HEK293T (cell line): ENCODE results near the gene TSNAXIP1.

Source experiments
- CTCF ChIA-PET: fragments of 350-600 bp; formaldehyde crosslinking; extraction: SDS; loops from one replicate; lab custom pipeline; 2021; ENCODE audit warnings: antibody characterized with exemption, inconsistent platforms; lab: Yijun Ruan, JAX
- POLR2A ChIA-PET: fragments of 350-600 bp; formaldehyde crosslinking; extraction: SDS; loops from one replicate; lab custom pipeline; 2020; ENCODE audit warnings: antibody characterized with exemption, inconsistent platforms; lab: Yijun Ruan, JAX
- DNase-seq: peaks from one replicate; pipeline ENCODE4 v3.0.0; 2012; ENCODE audit warnings: mixed read lengths; ENCODE audit errors: extremely low spot score
- ARNT ChIP-seq: fragments of 450-650 bp; IDR thresholded peaks from 2 replicates; pipeline ENCODE4 v1.6.1; 2017; ENCODE audit warnings: mild to moderate bottlenecking
- BHLHE40 ChIP-seq: fragments of 450-650 bp; IDR thresholded peaks from 2 replicates; pipeline ENCODE4 v1.6.1; 2016; ENCODE audit warnings: mild to moderate bottlenecking, moderate library complexity, borderline replicate concordance
- CTBP1 ChIP-seq: fragments of 450-650 bp; IDR thresholded peaks from 2 replicates; pipeline ENCODE4 v1.6.1; 2016; ENCODE audit warnings: borderline replicate concordance
- ELF4 ChIP-seq: fragments of 450-650 bp; IDR thresholded peaks from 2 replicates; pipeline ENCODE4 v1.6.1; 2017; ENCODE audit warnings: antibody characterized with exemption
- FOXA1 ChIP-seq: fragments of 450-650 bp; IDR thresholded peaks from 2 replicates; pipeline ENCODE4 v1.6.1; 2016; ENCODE audit warnings: mild to moderate bottlenecking
- FOXK2 ChIP-seq: fragments of 450-650 bp; IDR thresholded peaks from 2 replicates; pipeline ENCODE4 v1.6.1; 2016; ENCODE audit warnings: mild to moderate bottlenecking
- FOXM1 ChIP-seq: fragments of 450-650 bp; IDR thresholded peaks from 2 replicates; pipeline ENCODE4 v1.6.1; 2017; ENCODE audit warnings: mild to moderate bottlenecking, borderline replicate concordance
- HDGF ChIP-seq: fragments of 450-650 bp; IDR thresholded peaks from 2 replicates; pipeline ENCODE4 v1.6.1; 2017; ENCODE audit warnings: antibody characterized with exemption, borderline replicate concordance
- L3MBTL2 ChIP-seq: fragments of 450-650 bp; conservative IDR thresholded peaks from 2 replicates; pipeline ENCODE4 v1.6.1; 2016; ENCODE audit warnings: mild to moderate bottlenecking
- LEF1 ChIP-seq: fragments of 450-650 bp; IDR thresholded peaks from 2 replicates; pipeline ENCODE4 v1.6.1; 2017; ENCODE audit warnings: mild to moderate bottlenecking, borderline replicate concordance
- NFRKB ChIP-seq: fragments of 450-650 bp; IDR thresholded peaks from 2 replicates; pipeline ENCODE4 v1.6.1; 2016; ENCODE audit warnings: mild to moderate bottlenecking, moderate library complexity
- SP1 ChIP-seq: fragments of 450-650 bp; IDR thresholded peaks from 2 replicates; pipeline ENCODE4 v1.6.1; 2017
- SUZ12 ChIP-seq: fragments of 450-650 bp; IDR thresholded peaks from 2 replicates; pipeline ENCODE4 v1.6.1; 2016; ENCODE audit warnings: mild to moderate bottlenecking
- TARDBP ChIP-seq: fragments of 450-650 bp; IDR thresholded peaks from 2 replicates; pipeline ENCODE4 v1.6.1; 2016
- ZNF384 ChIP-seq: fragments of 450-650 bp; IDR thresholded peaks from 2 replicates; pipeline ENCODE4 v1.6.1; 2016
- TF ChIP-seq, protein P1 (sequence below): fragments of 450-650 bp; IDR thresholded peaks from 2 replicates; pipeline ENCODE4 v1.6.1; 2016

TSNAXIP1 gene

DNA sequence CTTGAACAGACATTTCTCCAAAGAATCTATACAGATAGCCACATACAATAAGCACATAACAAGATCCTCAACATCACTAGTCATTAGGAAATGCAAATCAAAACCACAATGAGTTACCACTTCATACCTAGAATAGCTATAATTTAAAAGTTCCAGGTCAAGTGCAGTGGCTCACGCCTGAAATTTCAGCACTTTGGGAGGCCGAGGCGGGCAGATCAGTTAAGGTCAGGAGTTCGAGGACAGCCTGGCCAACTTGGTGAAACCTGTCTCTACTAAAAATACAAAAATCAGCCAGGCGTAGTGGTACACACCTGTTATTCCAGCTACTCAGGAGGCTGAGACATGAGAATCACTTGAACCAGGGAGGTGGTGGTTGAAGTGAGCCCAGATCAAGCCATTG lies 20.2 kb upstream of the TSNAXIP1 start:
- POLR2A ChIA-PET: no interaction called here
- CTCF ChIA-PET: interaction anchor here (1.3 kb wide), 1 partner anchor 117 kb away, joined by 3 read pairs; no protein-coding TSS in a partner anchor
- no peak for TF ChIP-seq SP1
- TF ChIP-seq NFRKB: no peak

DNA sequence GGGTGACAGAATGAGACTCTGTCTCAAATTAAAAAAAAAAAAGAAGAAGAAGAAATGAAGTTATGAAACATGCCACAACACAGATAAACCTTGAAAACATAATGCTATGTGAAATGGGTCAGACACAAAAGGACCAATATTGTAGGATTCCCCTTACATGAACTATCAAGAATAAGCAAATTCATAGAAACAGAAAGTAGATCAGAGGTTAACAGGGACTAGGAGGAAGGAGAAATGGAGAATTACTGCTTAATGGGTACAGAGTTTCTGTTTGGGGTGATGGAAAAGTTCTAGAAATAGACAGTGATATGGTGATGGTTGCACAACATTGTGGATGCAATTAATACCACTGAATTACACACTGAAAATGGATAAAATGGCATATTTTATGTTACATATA lies 16.6 kb upstream of the TSNAXIP1 start:
- ChIA-PET CTCF (interaction anchor here (0.6 kb wide), 1 partner anchor 38 kb away, joined by 4 read pairs; no protein-coding TSS in a partner anchor), POLR2A (no interaction called here)
- TF ChIP-seq ARNT (no peak), TARDBP (no peak), ZNF384 (no peak), NFRKB (no peak), LEF1 (no peak), FOXA1 (no peak), SP1 (no peak), L3MBTL2 (no peak), FOXK2 (no peak), BHLHE40 (no peak), FOXM1 (no peak), HDGF (no peak)
- TF ChIP-seq, protein P1, sequence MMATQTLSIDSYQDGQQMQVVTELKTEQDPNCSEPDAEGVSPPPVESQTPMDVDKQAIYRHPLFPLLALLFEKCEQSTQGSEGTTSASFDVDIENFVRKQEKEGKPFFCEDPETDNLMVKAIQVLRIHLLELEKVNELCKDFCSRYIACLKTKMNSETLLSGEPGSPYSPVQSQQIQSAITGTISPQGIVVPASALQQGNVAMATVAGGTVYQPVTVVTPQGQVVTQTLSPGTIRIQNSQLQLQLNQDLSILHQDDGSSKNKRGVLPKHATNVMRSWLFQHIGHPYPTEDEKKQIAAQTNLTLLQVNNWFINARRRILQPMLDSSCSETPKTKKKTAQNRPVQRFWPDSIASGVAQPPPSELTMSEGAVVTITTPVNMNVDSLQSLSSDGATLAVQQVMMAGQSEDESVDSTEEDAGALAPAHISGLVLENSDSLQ: no peak

More for the DNA sequence above, 20.2 kb upstream of the TSNAXIP1 start:
- no peak for DNase-seq

DNA sequence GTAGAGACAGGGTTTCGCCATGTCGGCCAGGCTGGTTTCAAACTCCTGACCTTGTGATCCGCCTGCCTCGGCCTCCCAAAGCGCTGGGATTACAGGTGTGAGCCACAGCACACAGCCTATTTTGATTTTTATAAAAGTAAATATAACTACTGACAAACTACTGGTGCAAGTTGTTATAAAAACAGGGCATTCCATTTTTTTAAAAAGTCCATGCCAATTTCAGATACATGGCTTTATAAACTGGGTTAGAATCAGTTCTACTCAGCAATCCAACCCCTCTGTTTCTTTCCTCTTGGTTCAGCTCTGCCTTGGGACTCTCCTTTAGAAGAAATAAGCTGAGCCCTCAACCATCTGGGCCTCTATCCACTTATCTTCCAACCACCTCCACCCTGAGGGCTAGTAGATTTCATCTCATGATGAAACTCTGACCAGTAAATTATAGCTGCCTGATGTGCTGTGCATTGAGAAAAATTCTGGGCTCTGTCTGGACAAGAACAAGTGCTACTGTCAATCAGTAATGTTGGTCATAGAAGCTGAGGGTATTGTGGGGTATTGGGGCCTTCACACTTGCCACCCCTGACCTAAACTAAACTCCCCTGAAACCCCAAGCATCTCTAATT lies 10.5 kb upstream of the TSNAXIP1 start:
- POLR2A ChIA-PET: interaction anchor here (2.3 kb wide), 1 partner anchor 10 kb away, joined by 5 read pairs; the partner anchor contains the start of genes RANBP10 and TSNAXIP1
- TF ChIP-seq ZNF384 (no peak), HDGF (no peak), SUZ12 (no peak), ELF4 (no peak), BHLHE40 (no peak), ARNT (no peak), FOXK2 (no peak), FOXM1 (no peak), TARDBP (no peak), NFRKB (no peak), SP1 (no peak), LEF1 (no peak), L3MBTL2 (no peak), CTBP1 (no peak), FOXA1 (no peak)
- TF ChIP-seq, protein P1: no peak
- DNase-seq: no peak
- CTCF ChIA-PET: interaction anchor here (0.7 kb wide), 1 partner anchor 17 kb away, joined by 3 read pairs; no protein-coding TSS in a partner anchor

More for the DNA sequence above, 16.6 kb upstream of the TSNAXIP1 start:
- DNase-seq: no peak

DNA sequence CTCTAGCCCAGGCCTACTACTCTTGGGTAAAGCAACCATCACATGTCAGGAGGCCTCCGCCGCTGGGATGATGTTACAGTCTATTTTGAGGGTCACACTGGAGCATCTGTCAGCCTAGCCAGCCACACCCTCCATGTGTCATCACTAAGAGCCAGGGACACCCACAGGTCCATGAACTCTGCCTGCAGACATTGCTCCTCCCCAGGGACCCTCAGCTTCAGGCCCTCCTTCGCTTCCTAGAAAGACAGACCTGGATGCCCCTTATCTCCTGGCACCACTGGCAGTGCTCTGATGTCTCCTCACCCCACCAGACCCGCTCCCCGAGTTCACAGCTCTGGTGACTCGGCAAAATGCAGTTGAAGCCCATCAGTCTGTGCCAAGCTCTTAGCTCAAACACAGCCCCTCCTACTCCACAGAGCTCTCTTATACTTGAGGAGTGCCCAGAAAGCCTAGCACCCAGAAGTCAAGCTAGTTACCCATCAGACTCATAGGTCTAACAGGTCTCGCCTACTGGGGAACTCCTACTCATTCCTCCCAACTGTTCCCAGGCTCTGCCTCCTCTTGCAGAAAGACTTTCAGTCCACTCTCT lies 6.3 kb upstream of the TSNAXIP1 start:
- ChIA-PET POLR2A (interaction anchor here (1.0 kb wide), 1 partner anchor 81 kb away, joined by 4 read pairs; the partner anchor contains the start of gene GFOD2), CTCF (interaction anchor here (1.0 to 1.6 kb wide), 2 partner anchors 8 to 16 kb away, joined by 3 to 5 read pairs; no protein-coding TSS in a partner anchor)
- TF ChIP-seq SP1 (no peak), CTBP1 (no peak), BHLHE40 (no peak), HDGF (no peak), NFRKB (no peak), FOXA1 (no peak), LEF1 (no peak), FOXK2 (no peak), L3MBTL2 (no peak), ZNF384 (no peak), TARDBP (no peak), SUZ12 (no peak), FOXM1 (no peak), ELF4 (no peak), ARNT (no peak)
- TF ChIP-seq, protein P1: no peak
- DNase-seq: peak; percentile 2

DNA sequence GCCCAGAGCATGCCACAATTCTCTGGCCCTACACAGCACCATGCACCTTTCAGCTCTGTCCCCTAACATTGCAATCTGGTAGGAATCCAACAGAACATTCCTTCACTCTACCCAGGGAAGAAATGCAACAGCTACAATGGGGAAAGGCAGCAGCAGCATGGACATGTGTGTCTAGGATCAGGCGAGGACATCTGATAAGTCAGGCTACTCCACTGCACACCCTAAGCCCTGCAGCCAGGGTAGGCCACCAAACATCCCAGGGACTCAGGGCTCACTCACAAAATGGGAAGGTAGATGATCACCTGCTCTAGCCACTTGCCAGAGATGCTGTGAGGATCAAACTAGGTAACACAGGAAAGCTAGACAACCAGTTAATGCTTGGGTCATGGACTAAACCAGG lies 5.4 kb upstream of the TSNAXIP1 start:
- DNase-seq: no peak
- TF ChIP-seq LEF1: no peak
- CTCF ChIA-PET: interaction anchor here (1.0 to 1.6 kb wide), 2 partner anchors 9 to 15 kb away, joined by 3 to 5 read pairs; no protein-coding TSS in a partner anchor
- POLR2A ChIA-PET: interaction anchor here (1.0 kb wide), 1 partner anchor 82 kb away, joined by 4 read pairs; the partner anchor contains the start of gene GFOD2

DNA sequence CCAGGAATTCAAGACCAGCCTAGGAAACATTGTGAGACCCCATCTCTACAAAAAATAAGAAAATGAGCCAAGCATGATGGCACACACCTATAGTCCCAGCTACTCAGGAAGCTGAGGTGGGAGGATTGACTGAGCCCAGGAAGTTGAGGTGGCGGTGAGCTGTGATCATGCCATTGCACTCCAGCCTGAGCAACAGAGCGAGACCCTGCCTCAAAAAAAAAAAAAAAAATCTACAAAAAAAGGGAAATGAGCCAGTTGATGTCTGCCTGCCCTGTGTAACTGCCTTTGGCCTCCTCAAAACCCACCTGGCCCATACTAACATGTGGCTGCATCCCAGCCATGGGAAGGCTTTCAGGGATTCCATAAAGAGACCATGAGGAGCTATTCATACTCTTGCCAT lies 4.8 kb upstream of the TSNAXIP1 start:
- CTCF ChIA-PET: interaction anchor here (1.1 to 2.1 kb wide), 3 partner anchors 10 to 130 kb away, joined by 4 to 8 read pairs (median 5); no protein-coding TSS in a partner anchor
- TF ChIP-seq BHLHE40 (no peak), CTBP1 (no peak), HDGF (no peak), NFRKB (no peak)

More for the DNA sequence above, 4.8 kb upstream of the TSNAXIP1 start:
- DNase-seq: no peak
- POLR2A ChIA-PET: interaction anchor here (1.2 kb wide), 1 partner anchor 63 kb away, joined by 3 read pairs; no protein-coding TSS in a partner anchor
